Dermis microvascular lymphatic vessel endothelial cell (primary cell): ENCODE data around the gene MAB21L3. TPM values are rescaled to one million over a fixed set of nuclear protein-coding genes. Genes with fewer than 3 reads are reported as not detected.

Experiments used
- DNase-seq, 2 donors: peaks; one replicate each; pipeline versions ENCODE4 v3.0.0 to v3.0.0-alpha.2; 2010; ENCODE audit warnings: low read depth in 2 of 2
- total RNA-seq: library from RNA; depleted of rRNA; stranded (reverse); fragments of >200 nt; gene quantifications from 2 replicates; pipeline ENCODE4 v1.2.1, GENCODE V29; 2014

Gene MAB21L3
- total RNA-seq, 1 donor from 2014 or later, result not detected

GRCh38 chr1:116107371-116107770, 3.8 kb upstream of the MAB21L3 start:
- DNase-seq, result no peak

- DNase-seq, result no peak
These were observed 374 bp downstream of the MAB21L3 start for GRCh38 chr1:116111524-116112021.

DNA sequence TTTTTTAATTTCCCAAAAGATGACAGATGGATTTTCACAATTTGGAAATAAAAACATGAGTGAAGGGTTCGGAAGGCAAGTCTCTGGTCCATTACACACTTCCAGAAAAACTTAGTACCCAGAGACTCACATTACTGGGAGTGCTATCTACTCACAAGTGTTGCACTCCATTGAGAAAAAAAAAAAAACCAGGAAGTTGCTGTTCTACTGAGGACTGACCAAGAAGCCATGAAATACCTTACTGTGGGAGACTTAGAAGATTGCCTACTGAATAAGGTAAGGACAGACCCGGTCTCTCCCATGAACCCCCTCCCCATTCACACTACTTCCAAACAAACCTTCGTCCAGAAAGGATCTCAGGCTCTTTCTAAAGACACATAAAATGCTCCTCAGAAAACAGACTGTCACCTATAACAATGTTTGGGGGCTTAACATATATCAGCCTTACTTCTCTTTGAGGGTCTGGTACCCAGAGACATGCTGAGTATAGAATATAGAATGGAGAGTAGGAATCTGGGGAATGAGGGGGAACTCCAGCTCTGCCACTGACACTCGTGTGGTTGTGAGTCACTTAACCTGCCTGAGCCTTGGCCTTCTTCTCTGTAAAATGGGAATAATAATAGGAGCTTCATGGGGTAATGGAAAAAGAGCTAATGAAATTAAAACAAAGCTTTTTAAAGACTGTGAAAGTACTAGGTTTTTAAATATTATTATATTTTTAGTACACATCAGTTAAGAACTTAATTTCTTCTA, 1.4 kb downstream of the MAB21L3 start:
- DNase-seq, result no peak

GRCh38 chr1:116113615-116114014, 2.4 kb downstream of the MAB21L3 start:
- no peak for DNase-seq

GRCh38 chr1:116115476-116116439, 4.6 kb downstream of the MAB21L3 start:
- no peak for DNase-seq

DNA sequence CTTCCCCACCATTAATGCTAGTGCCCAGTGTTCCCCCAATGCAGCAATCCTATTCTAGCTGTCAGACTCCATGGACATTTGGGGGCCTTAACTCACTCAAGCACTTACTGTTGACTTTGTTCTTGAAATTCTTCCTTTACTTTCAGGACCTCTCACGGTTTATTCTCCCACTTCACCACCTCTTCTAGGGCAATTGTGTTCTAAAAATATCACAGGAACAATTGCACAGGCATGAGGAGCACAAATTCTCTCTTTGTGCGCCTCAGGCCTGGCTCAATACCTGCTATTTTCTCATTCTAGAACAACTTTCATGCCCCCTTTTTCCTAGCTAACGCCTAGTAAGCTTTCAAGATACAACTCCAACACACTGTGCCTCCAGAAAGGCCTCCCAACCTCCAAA, 7.3 kb downstream of the MAB21L3 start:
- DNase-seq, result no peak

DNA sequence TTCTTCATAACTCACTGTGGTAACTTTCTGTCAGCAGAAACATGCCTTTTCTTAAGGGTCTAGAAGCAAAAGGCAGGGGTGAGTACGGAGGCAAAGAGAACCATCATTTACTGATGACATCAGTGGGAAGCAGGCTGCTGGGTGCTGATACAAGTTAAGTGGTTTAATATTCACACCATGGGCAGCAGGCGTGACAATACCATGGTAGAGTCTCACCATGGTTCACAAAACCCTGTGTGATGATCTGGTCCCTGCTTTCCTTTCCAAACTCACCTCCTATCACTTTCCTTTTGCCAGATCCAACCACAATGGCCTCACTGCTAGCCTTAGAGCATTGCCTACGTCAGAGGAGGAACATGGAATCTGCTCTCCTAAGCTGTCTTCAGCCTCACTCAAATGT, 8.7 kb downstream of the MAB21L3 start:
- no peak for DNase-seq

DNA sequence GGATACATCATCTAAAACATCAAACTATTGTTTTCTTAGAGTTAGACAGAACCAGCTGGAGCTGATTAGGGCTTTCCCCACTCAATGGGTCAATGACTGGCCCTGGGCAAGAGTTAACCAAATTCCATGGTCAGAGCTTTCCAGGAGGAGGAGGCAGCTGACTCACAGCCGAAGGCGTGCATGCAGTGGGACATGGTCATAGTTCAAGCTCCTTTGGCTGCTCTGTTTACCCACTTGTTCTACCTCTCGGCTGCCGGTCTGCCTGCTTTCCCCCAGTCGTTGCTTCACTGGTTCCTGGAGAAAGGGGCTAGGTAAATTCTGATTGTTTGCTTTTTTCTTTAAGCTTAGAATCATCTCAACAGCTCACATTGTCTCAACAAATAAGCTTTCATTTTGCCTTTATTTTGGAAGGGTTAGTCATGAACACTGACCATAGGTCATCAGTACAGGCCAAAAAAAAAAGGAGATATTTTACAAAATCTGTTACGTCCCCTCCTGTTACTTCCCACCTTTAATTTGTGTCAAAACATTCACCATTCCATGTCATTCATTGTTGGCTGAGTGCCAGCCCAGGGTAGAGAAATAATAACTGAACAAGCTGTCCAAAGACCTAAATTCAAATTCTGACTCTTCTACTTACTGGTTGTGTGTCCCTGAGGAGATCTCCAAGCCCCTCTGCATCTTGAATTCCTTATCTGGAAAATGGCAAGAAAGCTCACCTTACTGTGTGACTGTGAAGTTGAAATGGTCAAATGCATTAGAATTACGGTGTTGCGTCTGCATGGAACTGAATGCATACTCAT, 12.0 kb downstream of the MAB21L3 start:
- DNase-seq, result no peak

GRCh38 chr1:116123837-116124533, 12.8 kb downstream of the MAB21L3 start:
- no peak for DNase-seq

DNA sequence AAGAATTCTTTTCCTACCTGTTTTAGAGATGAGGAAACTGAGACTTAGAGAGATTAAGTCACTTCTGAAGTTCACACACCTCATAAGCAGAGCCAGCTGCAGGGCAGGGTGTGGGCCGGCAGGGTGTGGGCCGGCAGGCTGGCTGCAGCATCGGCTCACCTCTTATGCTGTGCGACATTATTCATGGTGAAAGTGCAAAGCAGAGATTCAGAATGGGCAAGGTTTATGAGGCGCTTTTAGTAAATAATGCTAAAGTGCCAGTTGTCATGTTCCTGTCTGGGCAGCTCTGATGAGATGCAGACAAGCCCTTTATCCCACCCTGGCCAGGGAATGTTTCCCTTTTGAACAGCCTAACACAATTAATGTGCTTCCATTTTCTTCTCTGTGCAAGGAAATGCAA, 14.6 kb downstream of the MAB21L3 start:
- DNase-seq, result no peak

DNA sequence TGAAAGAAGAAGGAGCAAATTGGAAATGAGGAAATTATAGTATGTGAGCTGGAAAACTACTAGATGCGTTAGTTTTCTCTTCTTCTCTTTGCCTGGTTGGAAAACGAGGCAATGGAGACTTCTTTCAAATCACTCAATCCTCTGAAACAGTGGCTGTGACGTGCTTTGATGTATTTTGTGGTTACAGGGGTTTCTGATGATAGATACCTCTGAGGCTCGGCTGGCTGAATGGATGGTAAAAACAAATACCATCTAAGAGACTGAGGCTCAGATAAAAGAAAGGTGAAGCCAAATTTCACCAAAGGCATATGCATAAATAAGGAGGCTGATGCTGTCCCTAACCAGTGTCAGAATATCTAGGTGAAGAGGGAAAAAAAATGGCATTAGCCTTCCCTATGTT, 15.1 kb downstream of the MAB21L3 start:
- no peak for DNase-seq

DNA sequence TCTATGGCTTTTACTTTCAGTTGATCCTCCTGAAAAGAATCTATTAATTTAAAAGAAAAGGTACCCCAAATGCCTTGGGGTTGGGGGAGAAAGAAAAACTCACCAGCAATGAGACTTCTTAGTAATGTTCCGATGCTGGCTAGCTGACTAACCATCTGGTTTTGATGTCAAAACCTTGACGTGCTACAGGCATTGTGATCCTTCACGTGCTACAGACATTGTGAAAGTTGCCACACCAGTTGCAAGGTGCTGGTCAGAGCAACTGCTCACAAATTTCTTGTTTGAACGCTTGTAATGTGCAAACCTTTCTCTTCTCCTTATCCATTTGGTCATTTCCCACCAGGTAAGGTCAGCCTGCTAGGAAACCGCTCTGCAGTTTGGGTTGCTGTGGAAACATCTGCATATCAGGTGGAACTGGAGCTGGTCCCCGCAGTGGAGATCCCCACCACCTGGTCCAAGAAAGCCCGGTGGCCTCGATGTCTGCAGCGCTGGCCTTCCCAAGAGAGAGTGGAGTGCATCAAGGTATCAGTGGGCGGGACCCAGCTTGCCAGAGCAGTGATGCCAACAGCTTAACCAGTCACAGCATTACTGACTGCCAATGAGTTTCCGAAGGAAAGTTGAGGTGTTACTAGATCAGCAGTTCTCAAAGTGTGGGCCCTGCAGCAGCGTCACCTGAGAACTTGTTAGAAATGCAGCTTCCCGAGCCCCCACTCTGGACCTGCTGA, 16.1 kb downstream of the MAB21L3 start:
- DNase-seq, result no peak

- no peak for DNase-seq
These were observed 16.8 kb downstream of the MAB21L3 start for GRCh38 chr1:116127848-116128540.

DNA sequence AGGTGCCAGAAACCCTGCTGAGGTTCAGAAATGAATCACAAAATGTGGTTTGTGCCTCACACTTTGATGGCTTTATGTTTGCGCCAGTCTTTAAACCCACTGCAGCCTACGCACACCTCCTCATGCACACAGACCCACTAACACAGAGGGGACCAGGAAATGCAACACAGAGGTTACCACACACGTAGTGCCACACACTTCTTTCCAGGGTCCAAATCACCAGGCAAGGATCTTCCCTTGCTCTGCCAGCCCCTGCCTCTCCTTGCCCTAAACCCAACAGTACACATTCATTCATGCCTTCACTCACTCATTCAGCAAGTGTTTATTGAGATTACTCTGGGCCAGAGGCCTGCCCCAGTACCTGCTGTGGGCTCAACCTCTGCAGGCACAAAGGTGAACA, 17.5 kb downstream of the MAB21L3 start:
- DNase-seq, result no peak

- DNase-seq, result no peak
These were observed 18.3 kb downstream of the MAB21L3 start for GRCh38 chr1:116129537-116129936.

DNA sequence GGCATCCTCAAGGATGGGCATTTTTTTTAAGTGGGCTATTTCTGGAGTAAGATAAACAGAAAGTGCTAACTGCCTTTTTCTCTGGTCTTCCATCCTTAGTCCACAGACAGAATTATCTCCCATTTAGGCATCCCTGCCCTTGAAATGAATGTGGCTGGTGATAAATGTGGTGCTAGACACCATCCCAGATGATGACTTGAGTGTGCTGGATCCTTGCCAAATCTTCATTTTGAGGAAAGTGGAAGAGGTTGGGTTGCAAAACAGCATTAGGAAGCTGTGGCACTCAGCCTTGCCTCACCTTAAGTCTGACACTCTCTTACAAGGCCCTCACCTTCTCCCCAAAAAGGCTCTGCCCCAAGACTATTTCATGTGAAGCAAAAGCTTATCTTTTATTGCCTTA, 19.2 kb downstream of the MAB21L3 start:
- no peak for DNase-seq

GRCh38 chr1:116131170-116131569, 20.0 kb downstream of the MAB21L3 start:
- DNase-seq, result no peak

GRCh38 chr1:116131866-116132605, 20.8 kb downstream of the MAB21L3 start:
- DNase-seq, result no peak
